Ectodermal cell (in vitro differentiated cells): Measurements from ENCODE around the gene THSD7B.

Source experiments
- H3K27ac ChIP-seq: 2 replicates; pipeline ENCODE4 v1.7.0; 2013; ENCODE audit warnings: mild to moderate bottlenecking, low read depth, low read length; ENCODE audit not compliant: insufficient read depth, poor library complexity, severe bottlenecking
- H3K27me3 ChIP-seq: 2 replicates; pipeline ENCODE4 v1.7.0; 2013; ENCODE audit warnings: mild to moderate bottlenecking, low read length; ENCODE audit not compliant: insufficient read depth, control insufficient read depth, poor library complexity, severe bottlenecking
- H3K36me3 ChIP-seq: one replicate; pipeline ENCODE4 v1.7.0; 2013; ENCODE audit warnings: low read length; ENCODE audit not compliant: control insufficient read depth, insufficient read depth
- H3K4me1 ChIP-seq: one replicate; pipeline ENCODE4 v1.7.0; 2013; ENCODE audit warnings: low read length; ENCODE audit not compliant: control insufficient read depth, insufficient read depth
- H3K4me3 ChIP-seq: 2 replicates; pipeline ENCODE4 v1.7.0; 2013; ENCODE audit warnings: low read depth, low read length, control low read depth; ENCODE audit not compliant: insufficient read depth
- H3K9me3 ChIP-seq: 2 replicates; pipeline ENCODE4 v1.7.0; 2013; ENCODE audit warnings: mild to moderate bottlenecking, low read length, moderate library complexity; ENCODE audit not compliant: control insufficient read depth
- WGBS, 2 experiments: methylation state at CpG; one replicate each; pipeline ENCODE4 v1.1.7; 2013; ENCODE audit warnings: missing lambda C conversion rate in 2 of 2; 5-methylcytosine and 5-hydroxymethylcytosine counted together

The THSD7B gene

DNA sequence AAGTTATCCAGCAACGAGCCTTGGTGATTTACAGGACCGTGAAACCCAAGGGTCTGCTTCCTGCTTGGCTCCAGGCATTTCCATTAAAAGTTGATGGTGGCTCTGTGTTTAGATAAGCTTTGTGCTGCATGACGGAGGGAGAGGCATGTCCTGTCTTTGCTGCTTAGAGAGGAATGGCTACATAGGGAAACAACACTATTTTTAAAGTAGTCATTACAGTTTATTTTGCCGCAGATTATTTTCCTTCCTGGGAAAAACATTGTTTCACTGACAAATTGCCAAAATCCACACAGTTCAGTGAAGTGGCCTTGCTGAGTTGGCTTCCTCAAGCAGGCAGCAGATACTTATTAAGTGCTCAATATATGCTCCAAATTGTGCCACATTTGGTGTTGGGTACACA lies 98.5 kb downstream of the THSD7B start:
- Histone ChIP-seq H3K36me3 (no peaks in the 10 kb centered on the region), H3K27ac (no peak overlapping the region), H3K9me3 (no peaks in the 10 kb centered on the region), H3K27me3 (no peaks in the 10 kb centered on the region), H3K4me3 (no peak overlapping the region), H3K4me1 (no peaks in the 10 kb centered on the region)
- WGBS, 2 experiments: 86 to 92% methylated on average over 4 of the region's 4 CpGs

DNA sequence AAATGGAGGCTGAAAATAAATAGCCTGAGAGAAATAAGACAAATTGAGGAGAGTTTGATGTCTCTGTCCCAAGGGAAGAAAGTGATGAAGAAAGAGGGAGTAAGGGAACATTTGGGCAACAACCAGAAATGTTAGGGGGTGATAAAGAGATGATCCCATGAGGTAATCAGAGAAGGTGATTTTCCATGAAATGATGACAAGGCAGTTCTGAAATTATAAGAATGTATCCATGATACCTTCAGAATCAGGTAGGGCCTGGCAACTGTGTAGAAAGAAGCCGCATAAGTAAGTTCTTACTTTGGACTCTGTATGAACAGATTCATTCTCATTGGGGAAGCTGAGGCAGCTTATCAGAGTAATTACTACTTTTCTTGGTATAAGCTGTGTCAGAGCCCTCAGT lies 106.1 kb downstream of the THSD7B start:
- no peaks in the 10 kb centered on the region for H3K27me3 ChIP-seq
- 93 to 100% methylated on average over 1 of the region's 1 CpG for WGBS, 2 experiments
- H3K36me3 ChIP-seq: no peaks in the 10 kb centered on the region
- H3K9me3 ChIP-seq: no peaks in the 10 kb centered on the region
- no peak overlapping the region for H3K4me3 ChIP-seq
- no peak overlapping the region for H3K27ac ChIP-seq
- H3K4me1 ChIP-seq: no peaks in the 10 kb centered on the region

DNA sequence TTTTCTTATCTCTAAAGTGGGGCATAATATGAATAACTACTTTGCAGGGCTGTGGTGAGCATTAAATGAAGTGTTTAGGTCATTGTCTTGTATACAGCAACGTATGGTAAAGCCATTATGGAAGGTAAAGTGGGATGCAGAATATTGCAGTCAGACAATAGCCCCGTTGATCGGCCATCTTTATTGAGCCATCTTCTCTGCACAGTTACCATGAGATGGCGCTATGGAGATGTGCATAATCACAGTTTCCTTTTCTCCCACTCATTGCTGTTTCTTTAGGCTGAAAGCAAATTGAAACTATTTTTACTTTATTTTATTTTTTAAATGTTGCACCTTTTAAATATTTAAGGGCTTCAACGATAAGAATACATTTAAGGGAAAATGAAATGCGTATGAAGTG lies 108.9 kb downstream of the THSD7B start:
- 58 to 66% methylated on average over 6 of the region's 6 CpGs for WGBS, 2 experiments

DNA sequence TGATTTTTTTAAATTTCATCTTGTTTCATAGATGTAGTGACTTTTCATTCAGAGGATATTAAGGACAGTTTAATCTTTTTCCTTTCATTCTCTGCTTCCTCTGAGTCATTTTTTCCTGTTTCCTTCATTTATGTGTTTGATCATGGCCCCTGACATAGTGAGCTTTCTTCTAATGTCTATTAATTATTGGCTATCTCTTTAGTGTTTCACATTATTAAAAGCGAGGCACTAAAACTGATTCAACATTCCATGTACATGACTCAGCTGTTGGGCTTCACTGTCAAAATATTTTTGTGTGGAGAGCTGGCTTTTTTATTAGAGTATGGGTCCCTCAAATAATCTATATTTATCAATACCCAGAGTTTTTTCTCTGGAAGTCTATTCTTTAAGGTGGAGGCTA lies 125.8 kb downstream of the THSD7B start:
- H3K27me3 ChIP-seq: no peaks in the 10 kb centered on the region
- no peaks in the 10 kb centered on the region for H3K4me1 ChIP-seq
- no peaks in the 10 kb centered on the region for H3K9me3 ChIP-seq
- H3K4me3 ChIP-seq: no peak overlapping the region
- H3K27ac ChIP-seq: no peak overlapping the region
- no peaks in the 10 kb centered on the region for H3K36me3 ChIP-seq
- WGBS, 2 experiments: no CpG with 5 or more reads among the region's 1 CpG

More for the DNA sequence above, 108.9 kb downstream of the THSD7B start:
- Histone ChIP-seq H3K27me3 (no peaks in the 10 kb centered on the region), H3K4me3 (no peak overlapping the region), H3K27ac (no peak overlapping the region), H3K36me3 (no peaks in the 10 kb centered on the region), H3K4me1 (no peaks in the 10 kb centered on the region), H3K9me3 (no peaks in the 10 kb centered on the region)

DNA sequence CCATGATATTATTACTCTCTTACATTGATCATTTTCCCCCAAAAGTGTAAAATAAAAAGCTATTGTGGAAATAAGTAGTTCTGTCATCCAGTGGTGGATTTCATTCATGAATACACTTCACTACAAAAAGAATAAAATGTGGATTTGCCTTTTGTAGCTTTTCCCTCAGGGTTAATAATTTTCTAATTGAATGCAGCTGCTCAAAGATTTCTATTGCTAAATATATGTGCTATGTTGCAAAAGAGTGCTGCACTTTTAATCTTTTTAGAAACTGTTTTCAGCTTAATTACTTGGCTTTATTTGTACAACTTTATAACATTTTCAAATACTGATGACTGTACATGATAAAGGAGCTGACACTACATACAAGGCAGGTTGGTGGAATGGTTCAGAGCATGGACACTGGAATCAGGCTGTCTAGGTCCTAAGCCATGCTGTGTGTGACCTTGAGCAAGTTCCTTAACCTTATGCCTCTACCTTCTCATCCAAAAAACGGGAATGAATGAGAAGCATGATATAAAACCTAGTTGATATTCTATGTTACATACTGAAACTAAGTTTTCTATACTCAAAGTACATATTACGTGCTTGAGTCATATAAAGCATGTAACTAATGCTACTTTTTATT lies 128.8 kb downstream of the THSD7B start:
- Histone ChIP-seq H3K27me3 (no peaks in the 10 kb centered on the region), H3K36me3 (no peaks in the 10 kb centered on the region), H3K9me3 (no peaks in the 10 kb centered on the region), H3K4me3 (no peak overlapping the region), H3K4me1 (no peaks in the 10 kb centered on the region), H3K27ac (no peak overlapping the region)
- WGBS, 2 experiments: 95% methylated on average over 2 of the region's 2 CpGs; no CpG with 5 or more reads in 1 of the 2 experiments

DNA sequence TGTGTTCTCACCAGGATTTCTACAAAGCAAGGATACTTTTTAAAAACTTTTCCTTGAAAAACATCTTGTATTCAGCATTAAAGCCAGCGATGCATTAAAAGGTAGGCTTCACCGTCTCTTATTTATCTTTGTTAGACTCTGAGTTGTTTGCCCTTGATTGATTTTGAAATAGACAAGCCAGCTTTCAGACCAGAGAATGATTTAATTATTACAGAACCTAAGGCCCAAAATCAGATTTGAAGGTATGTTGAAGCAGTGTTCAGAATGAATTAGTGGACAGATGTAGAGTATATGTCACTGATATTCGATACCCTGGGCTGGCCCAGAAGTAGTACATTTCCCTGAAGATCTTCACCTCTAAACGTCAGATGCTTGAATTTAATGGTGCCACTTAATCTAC lies 136.4 kb downstream of the THSD7B start:
- 93% methylated on average over 4 of the region's 4 CpGs for WGBS, 2 experiments
- H3K27me3 ChIP-seq: no peaks in the 10 kb centered on the region
- H3K36me3 ChIP-seq: no peaks in the 10 kb centered on the region
- no peaks in the 10 kb centered on the region for H3K9me3 ChIP-seq
- no peak overlapping the region for H3K27ac ChIP-seq
- no peak overlapping the region for H3K4me3 ChIP-seq
- no peaks in the 10 kb centered on the region for H3K4me1 ChIP-seq

DNA sequence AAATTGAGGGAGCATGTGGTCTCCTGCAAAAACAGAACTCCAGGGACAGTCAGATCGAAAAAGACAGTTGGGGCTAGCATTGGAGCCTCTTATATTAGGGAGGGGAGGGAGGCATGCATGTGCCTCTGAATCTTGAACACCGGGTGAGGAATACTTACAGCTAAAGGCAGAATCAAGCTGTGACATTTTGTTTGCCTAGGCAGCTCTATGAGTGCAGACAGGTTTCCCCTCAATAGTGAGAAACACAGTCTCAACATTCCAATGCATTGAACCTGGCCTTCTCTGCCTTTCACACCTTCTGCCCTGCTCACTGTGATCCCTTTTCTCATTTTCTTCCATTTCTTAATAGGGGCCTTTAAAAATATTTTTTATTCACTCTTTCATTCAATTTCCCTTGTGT lies 140.4 kb downstream of the THSD7B start:
- no peak overlapping the region for H3K27ac ChIP-seq
- no peaks in the 10 kb centered on the region for H3K9me3 ChIP-seq
- no peaks in the 10 kb centered on the region for H3K27me3 ChIP-seq
- no peaks in the 10 kb centered on the region for H3K4me1 ChIP-seq
- WGBS, 2 experiments: 66 to 78% methylated on average over 2 of the region's 2 CpGs
- H3K4me3 ChIP-seq: no peak overlapping the region
- H3K36me3 ChIP-seq: no peaks in the 10 kb centered on the region

DNA sequence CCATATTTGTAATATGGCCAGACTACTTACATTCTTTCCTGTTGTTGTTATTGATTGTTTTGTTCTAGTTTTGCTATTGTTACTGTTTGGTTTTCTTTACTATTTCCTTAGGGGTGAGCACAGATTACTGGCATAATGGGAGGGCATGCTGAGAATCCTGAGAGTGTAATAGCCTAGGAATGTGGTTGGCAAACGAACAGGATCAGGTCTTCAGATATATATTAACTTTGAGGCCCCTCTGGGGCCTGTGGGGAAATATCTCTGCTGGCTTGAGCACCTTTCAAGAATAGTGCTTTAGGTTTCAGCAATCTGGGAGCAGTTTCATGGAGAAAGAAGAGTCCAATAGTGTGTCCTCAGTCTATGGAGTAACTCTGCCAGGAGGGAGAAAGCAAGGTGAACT lies 144.4 kb downstream of the THSD7B start:
- 46 to 56% methylated on average over 1 of the region's 1 CpG for WGBS, 2 experiments
- no peak overlapping the region for H3K27ac ChIP-seq

DNA sequence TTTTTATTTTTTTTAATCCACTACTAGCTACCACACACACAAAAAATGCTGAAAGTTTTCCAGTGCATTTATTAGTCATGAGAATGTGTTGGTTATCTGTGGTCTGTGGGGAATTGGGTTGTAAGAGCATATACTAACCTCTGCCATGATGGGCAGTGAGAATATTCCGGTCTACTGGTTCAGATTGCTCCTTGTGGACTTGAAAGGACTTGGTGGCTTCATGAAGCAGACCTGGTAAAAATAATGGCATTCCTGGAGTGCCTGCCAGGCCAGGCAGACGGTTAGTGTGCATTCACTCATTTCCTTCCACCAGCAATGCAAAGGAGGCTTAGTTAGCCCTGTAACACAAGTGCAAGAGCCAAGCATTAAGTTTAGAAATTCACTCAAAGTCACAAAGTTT lies 150.8 kb downstream of the THSD7B start:
- no peaks in the 10 kb centered on the region for H3K36me3 ChIP-seq
- no peaks in the 10 kb centered on the region for H3K9me3 ChIP-seq
- no peak overlapping the region for H3K4me3 ChIP-seq
- no peaks in the 10 kb centered on the region for H3K27me3 ChIP-seq
- WGBS, 2 experiments: 79 to 95% methylated on average over 2 of the region's 2 CpGs
- H3K27ac ChIP-seq: no peak overlapping the region
- no peaks in the 10 kb centered on the region for H3K4me1 ChIP-seq

More for the DNA sequence above, 144.4 kb downstream of the THSD7B start:
- Histone ChIP-seq H3K27me3 (no peaks in the 10 kb centered on the region), H3K4me1 (no peaks in the 10 kb centered on the region), H3K36me3 (no peaks in the 10 kb centered on the region), H3K4me3 (no peak overlapping the region), H3K9me3 (no peaks in the 10 kb centered on the region)

DNA sequence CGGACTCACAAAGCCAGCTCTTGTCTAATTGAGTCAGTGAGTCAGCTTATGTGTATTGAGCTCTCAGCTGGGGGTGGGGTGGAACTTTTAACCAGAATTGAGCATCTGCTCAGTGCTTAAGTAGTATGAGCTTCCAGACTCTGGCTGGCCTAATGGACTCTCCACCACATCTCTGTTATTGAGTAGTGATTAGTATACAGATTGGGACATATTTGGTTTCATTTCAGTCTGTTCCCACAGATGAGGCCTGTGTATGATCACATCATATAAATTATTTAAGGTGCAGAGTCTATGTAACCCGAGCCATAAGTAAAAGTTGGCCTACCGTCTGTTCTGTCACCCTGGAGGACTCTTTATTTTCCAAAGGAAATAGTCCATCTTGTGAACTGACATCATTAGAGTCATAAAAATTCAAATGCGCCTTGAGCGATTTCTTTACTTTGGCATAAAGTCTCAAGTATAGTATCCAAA lies 152.1 kb downstream of the THSD7B start:
- Histone ChIP-seq H3K27ac (no peak overlapping the region), H3K4me1 (no peaks in the 10 kb centered on the region), H3K4me3 (no peak overlapping the region), H3K9me3 (no peaks in the 10 kb centered on the region), H3K36me3 (no peaks in the 10 kb centered on the region), H3K27me3 (no peaks in the 10 kb centered on the region)
- WGBS, 2 experiments: 92 to 94% methylated on average over 5 of the region's 5 CpGs

DNA sequence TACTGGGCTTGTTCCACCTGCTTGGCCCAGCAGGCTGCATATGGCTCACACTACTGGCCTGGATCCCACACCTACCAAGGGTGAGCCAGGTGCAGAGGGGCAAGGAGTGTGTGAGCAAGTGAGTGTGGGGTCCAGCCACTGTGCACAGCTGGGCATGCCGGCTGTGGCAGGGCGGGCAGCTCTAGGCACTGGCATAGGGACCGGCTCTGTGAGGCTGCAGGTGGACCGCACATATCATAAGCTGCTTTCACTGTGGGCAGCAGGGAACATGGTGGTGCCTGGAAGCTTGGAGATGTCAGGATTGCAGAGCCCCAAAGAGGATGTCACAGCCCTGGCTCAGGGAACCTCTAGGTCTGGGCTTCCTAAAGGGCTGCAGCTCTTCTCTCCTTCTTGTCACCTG lies 154.3 kb downstream of the THSD7B start:
- no peaks in the 10 kb centered on the region for H3K9me3 ChIP-seq
- no peaks in the 10 kb centered on the region for H3K27me3 ChIP-seq
- no peaks in the 10 kb centered on the region for H3K36me3 ChIP-seq
- H3K4me3 ChIP-seq: no peak overlapping the region
- 94 to 95% methylated on average over 4 of the region's 4 CpGs for WGBS, 2 experiments
- H3K27ac ChIP-seq: no peak overlapping the region
- no peaks in the 10 kb centered on the region for H3K4me1 ChIP-seq
